IPS DF 6.9 (cell line): ENCODE measurements around the gene SF3A2.

Experiments used
- DNase-seq: peaks from one replicate; pipeline ENCODE4 v3.0.0-alpha.2; 2013; ENCODE audit warnings: low read depth, low spot score
- H3K27ac ChIP-seq: one replicate; pipeline ENCODE4 v1.5.1; 2013; ENCODE audit warnings: low read length, control low read depth
- H3K27me3 ChIP-seq: 2 replicates; pipeline ENCODE4 v1.6.1; 2013; ENCODE audit warnings: mild to moderate bottlenecking, low read length; ENCODE audit not compliant: control insufficient read depth, insufficient read depth
- H3K36me3 ChIP-seq: 2 replicates; pipeline ENCODE4 v1.6.1; 2013; ENCODE audit warnings: low read length; ENCODE audit not compliant: control insufficient read depth, insufficient read depth
- H3K4me1 ChIP-seq: 2 replicates; pipeline ENCODE4 v1.6.1; 2013; ENCODE audit warnings: low read length; ENCODE audit not compliant: control insufficient read depth, insufficient read depth
- H3K4me3 ChIP-seq: 2 replicates; pipeline ENCODE4 v1.5.1; 2013; ENCODE audit warnings: mild to moderate bottlenecking, low read length
- H3K9me3 ChIP-seq: 2 replicates; pipeline ENCODE4 v1.6.1; 2013; ENCODE audit warnings: low read length, inconsistent platforms; ENCODE audit not compliant: control insufficient read depth, insufficient read depth
- WGBS: extraction: QIAGEN DNeasy Blood & Tissue Kit; methylation state at CpG from one replicate; pipeline ENCODE4 v1.1.7; 2013; ENCODE audit warnings: mixed read lengths, missing lambda C conversion rate; ENCODE audit not compliant: insufficient read length, insufficient coverage; 5-methylcytosine and 5-hydroxymethylcytosine counted together

SF3A2 gene

GRCh38 chr19:2248136-2249009, 11.7 kb downstream of the SF3A2 start:
- no CpG with 5 or more reads among the region's 21 CpGs for WGBS
- no peak for DNase-seq
- Histone ChIP-seq H3K4me3 (no peak overlapping the region), H3K9me3 (no peaks in the 10 kb centered on the region), H3K36me3 (peaks cover 38% of the 10 kb centered on the region), H3K27ac (no peak overlapping the region), H3K4me1 (peaks cover 9% of the 10 kb centered on the region), H3K27me3 (peaks cover 23% of the 10 kb centered on the region; the same call in 1 of the 2 replicates)

GRCh38 chr19:2249010-2249866, 12.6 kb downstream of the SF3A2 start, which contains the start of gene AMH:
AMH (plus strand) TSS chr19:2249323; CDS start chr19:2249333, 10 bp downstream.
- WGBS: no CpG with 5 or more reads among the region's 27 CpGs
- peaks cover 29% of the 10 kb centered on the region for H3K36me3 ChIP-seq
- H3K27me3 ChIP-seq: peaks cover 28% of the 10 kb centered on the region; the same call in 1 of the 2 replicates
- H3K4me1 ChIP-seq: peaks cover 10% of the 10 kb centered on the region
- no peak within 1 kb of the TSS for H3K4me3 ChIP-seq
- no peak within 1 kb of the TSS for H3K27ac ChIP-seq
- no peak for DNase-seq
- no peaks in the 10 kb centered on the region for H3K9me3 ChIP-seq

- H3K9me3 ChIP-seq: no peaks in the 10 kb centered on the region
- H3K36me3 ChIP-seq: peaks cover 22% of the 10 kb centered on the region
- no peak overlapping the region for H3K4me3 ChIP-seq
- whole genome bisulfite sequencing: no CpG with 5 or more reads among the region's 43 CpGs
- H3K27me3 ChIP-seq: peaks cover 29% of the 10 kb centered on the region; the same call in 1 of the 2 replicates
- H3K4me1 ChIP-seq: peaks cover 11% of the 10 kb centered on the region
- H3K27ac ChIP-seq: no peak overlapping the region
- no peak for DNase-seq
These were observed 13.5 kb downstream of the SF3A2 start for GRCh38 chr19:2249880-2250765.

- Histone ChIP-seq H3K9me3 (no peaks in the 10 kb centered on the region), H3K27ac (no peak overlapping the region), H3K36me3 (peaks cover 16% of the 10 kb centered on the region), H3K4me3 (no peak overlapping the region), H3K4me1 (peaks cover 11% of the 10 kb centered on the region), H3K27me3 (peaks cover 29% of the 10 kb centered on the region; the same call in 1 of the 2 replicates)
- WGBS: no CpG with 5 or more reads among the region's 40 CpGs
- DNase-seq: no peak
These were observed 14.1 kb downstream of the SF3A2 start for GRCh38 chr19:2250766-2251105.

GRCh38 chr19:2251106-2252054, 14.8 kb downstream of the SF3A2 start:
- Histone ChIP-seq H3K4me1 (peaks cover 11% of the 10 kb centered on the region), H3K27ac (no peak overlapping the region), H3K4me3 (peak overlapping the region; percentile 1; the same call in 1 of the 2 replicates), H3K36me3 (peaks cover 12% of the 10 kb centered on the region; the same call in 1 of the 2 replicates), H3K9me3 (no peaks in the 10 kb centered on the region), H3K27me3 (peaks cover 29% of the 10 kb centered on the region; the same call in 1 of the 2 replicates)
- no CpG with 5 or more reads among the region's 125 CpGs for WGBS
- no peak for DNase-seq

GRCh38 chr19:2252055-2252796, 15.6 kb downstream of the SF3A2 start:
- Histone ChIP-seq H3K36me3 (0 out of 2 replicates have a peak, but pooled peaks cover 4% of the 10 kb centered on the region), H3K9me3 (no peaks in the 10 kb centered on the region), H3K4me3 (no peak overlapping the region), H3K27me3 (peaks cover 29% of the 10 kb centered on the region; the same call in 1 of the 2 replicates), H3K27ac (no peak overlapping the region), H3K4me1 (peaks cover 11% of the 10 kb centered on the region)
- DNase-seq: no peak
- WGBS: no CpG with 5 or more reads among the region's 74 CpGs

GRCh38 chr19:2252797-2253105, 16.1 kb downstream of the SF3A2 start:
- Histone ChIP-seq H3K4me3 (no peak overlapping the region; the same call in 1 of the 2 replicates), H3K4me1 (peaks cover 11% of the 10 kb centered on the region), H3K27ac (no peak overlapping the region), H3K27me3 (peaks cover 29% of the 10 kb centered on the region; the same call in 1 of the 2 replicates), H3K9me3 (no peaks in the 10 kb centered on the region), H3K36me3 (no peaks in the 10 kb centered on the region)
- WGBS: no CpG with 5 or more reads among the region's 18 CpGs
- DNase-seq: no peak

- Histone ChIP-seq H3K27ac (no peak overlapping the region), H3K36me3 (no peaks in the 10 kb centered on the region), H3K4me1 (peaks cover 11% of the 10 kb centered on the region), H3K9me3 (no peaks in the 10 kb centered on the region), H3K4me3 (peak overlapping the region; percentile 27; the same call in 1 of the 2 replicates), H3K27me3 (peaks cover 29% of the 10 kb centered on the region; the same call in 1 of the 2 replicates)
- no peak for DNase-seq
- no CpG with 5 or more reads among the region's 77 CpGs for WGBS
These were observed 16.8 kb downstream of the SF3A2 start for GRCh38 chr19:2253106-2254063.
